ENCODE measurements around the gene CPA4.

DNA sequence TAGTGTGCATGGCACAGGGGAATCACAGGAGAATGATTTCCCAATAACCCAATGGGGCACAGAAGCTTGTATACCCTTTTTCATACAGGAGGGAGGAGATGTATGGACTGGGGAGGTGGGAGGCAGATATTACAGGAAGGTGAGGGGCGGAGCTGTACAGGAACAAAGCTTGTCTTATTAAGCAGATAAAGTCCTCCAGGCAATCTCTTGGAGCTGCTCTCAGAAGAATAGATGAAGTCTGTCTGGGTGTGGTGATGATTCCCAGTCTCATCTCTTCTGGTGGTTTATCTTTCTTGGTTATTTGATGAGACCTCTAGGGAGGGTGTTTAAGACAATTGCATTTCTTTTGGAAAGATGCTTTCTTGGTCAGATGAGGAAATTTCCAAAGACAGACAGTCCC is 26.6 kb downstream of the CPA4 start:
- TF ChIP-seq, protein P1, sequence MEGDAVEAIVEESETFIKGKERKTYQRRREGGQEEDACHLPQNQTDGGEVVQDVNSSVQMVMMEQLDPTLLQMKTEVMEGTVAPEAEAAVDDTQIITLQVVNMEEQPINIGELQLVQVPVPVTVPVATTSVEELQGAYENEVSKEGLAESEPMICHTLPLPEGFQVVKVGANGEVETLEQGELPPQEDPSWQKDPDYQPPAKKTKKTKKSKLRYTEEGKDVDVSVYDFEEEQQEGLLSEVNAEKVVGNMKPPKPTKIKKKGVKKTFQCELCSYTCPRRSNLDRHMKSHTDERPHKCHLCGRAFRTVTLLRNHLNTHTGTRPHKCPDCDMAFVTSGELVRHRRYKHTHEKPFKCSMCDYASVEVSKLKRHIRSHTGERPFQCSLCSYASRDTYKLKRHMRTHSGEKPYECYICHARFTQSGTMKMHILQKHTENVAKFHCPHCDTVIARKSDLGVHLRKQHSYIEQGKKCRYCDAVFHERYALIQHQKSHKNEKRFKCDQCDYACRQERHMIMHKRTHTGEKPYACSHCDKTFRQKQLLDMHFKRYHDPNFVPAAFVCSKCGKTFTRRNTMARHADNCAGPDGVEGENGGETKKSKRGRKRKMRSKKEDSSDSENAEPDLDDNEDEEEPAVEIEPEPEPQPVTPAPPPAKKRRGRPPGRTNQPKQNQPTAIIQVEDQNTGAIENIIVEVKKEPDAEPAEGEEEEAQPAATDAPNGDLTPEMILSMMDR (conservative IDR thresholded peaks at IDR 0.05; ENCODE audit: low read depth in 2 of 2) = no peak
- no peak for TF ChIP-seq JUNB (IDR thresholded peaks at IDR 0.05; ENCODE audit: unreplicated experiment)
- TF ChIP-seq NANOG (IDR thresholded peaks at IDR 0.05; ENCODE audit: borderline replicate concordance) = no peak
- no peak for TF ChIP-seq EZH2phosphoT487 (IDR thresholded peaks at IDR 0.05; ENCODE audit: unreplicated experiment)
- no peak for TF ChIP-seq CREB1 (CRISPR knock-in tag; IDR thresholded peaks at IDR 0.05; ENCODE audit: low read depth)
- TF ChIP-seq, protein P2, sequence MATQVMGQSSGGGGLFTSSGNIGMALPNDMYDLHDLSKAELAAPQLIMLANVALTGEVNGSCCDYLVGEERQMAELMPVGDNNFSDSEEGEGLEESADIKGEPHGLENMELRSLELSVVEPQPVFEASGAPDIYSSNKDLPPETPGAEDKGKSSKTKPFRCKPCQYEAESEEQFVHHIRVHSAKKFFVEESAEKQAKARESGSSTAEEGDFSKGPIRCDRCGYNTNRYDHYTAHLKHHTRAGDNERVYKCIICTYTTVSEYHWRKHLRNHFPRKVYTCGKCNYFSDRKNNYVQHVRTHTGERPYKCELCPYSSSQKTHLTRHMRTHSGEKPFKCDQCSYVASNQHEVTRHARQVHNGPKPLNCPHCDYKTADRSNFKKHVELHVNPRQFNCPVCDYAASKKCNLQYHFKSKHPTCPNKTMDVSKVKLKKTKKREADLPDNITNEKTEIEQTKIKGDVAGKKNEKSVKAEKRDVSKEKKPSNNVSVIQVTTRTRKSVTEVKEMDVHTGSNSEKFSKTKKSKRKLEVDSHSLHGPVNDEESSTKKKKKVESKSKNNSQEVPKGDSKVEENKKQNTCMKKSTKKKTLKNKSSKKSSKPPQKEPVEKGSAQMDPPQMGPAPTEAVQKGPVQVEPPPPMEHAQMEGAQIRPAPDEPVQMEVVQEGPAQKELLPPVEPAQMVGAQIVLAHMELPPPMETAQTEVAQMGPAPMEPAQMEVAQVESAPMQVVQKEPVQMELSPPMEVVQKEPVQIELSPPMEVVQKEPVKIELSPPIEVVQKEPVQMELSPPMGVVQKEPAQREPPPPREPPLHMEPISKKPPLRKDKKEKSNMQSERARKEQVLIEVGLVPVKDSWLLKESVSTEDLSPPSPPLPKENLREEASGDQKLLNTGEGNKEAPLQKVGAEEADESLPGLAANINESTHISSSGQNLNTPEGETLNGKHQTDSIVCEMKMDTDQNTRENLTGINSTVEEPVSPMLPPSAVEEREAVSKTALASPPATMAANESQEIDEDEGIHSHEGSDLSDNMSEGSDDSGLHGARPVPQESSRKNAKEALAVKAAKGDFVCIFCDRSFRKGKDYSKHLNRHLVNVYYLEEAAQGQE (IDR thresholded peaks at IDR 0.05; ENCODE audit: unreplicated experiment) = no peak
- no peak for TF ChIP-seq ZNF331 (CRISPR knock-in tag; IDR thresholded peaks at IDR 0.05; ENCODE audit: low read depth)
- TF ChIP-seq EZH2 (IDR thresholded peaks at IDR 0.05; ENCODE audit: low read depth, unreplicated experiment) = no peak
- no peak for TF ChIP-seq POLR2AphosphoS5 (IDR thresholded peaks at IDR 0.05; ENCODE audit: low read depth)
- TF ChIP-seq, protein P3, sequence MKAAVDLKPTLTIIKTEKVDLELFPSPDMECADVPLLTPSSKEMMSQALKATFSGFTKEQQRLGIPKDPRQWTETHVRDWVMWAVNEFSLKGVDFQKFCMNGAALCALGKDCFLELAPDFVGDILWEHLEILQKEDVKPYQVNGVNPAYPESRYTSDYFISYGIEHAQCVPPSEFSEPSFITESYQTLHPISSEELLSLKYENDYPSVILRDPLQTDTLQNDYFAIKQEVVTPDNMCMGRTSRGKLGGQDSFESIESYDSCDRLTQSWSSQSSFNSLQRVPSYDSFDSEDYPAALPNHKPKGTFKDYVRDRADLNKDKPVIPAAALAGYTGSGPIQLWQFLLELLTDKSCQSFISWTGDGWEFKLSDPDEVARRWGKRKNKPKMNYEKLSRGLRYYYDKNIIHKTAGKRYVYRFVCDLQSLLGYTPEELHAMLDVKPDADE (IDR thresholded peaks at IDR 0.05) = no peak

Data from GM23338 (cell line).